ENCODE results near the gene ZNF775. TPM values are rescaled to one million over a fixed set of nuclear protein-coding genes. Genes with fewer than 3 reads are reported as not detected.

ZNF775 gene
- total and polyA plus RNA-seq, 2 of the 13 experiments (the other 11 are each of a cell fraction or from before 2014, with no cell fraction given) = 3.1 to 3.2 TPM

GRCh38 chr7:150368884-150369747 lies 10.0 kb upstream of the ZNF775 start (continued):
- TF ChIP-seq MLLT10 (CRISPR knock-in tag; IDR thresholded peaks at IDR 0.05) (no peak), TAF15 (IDR thresholded peaks at IDR 0.05; ENCODE audit: low read depth, low read length, poor library complexity, severe bottlenecking) (no peak), KIAA2018 (CRISPR knock-in tag; IDR thresholded peaks at IDR 0.05; ENCODE audit: borderline replicate concordance) (no peak), ETV5 (CRISPR knock-in tag; IDR thresholded peaks at IDR 0.05; ENCODE audit: borderline replicate concordance) (peak; percentile 24; the same call in 1 of the 2 replicates), ATF7 (IDR thresholded peaks at IDR 0.05) (no peak), ATF7 (CRISPR knock-in tag; IDR thresholded peaks at IDR 0.05) (no peak), SRSF1 (optimal IDR thresholded peaks at IDR 0.05; ENCODE audit: low read depth, low read length) (no peak), DRAP1 (CRISPR knock-in tag; IDR thresholded peaks at IDR 0.05) (no peak), ELF3 (CRISPR knock-in tag; IDR thresholded peaks at IDR 0.05) (no peak), SNAI1 (CRISPR knock-in tag; IDR thresholded peaks at IDR 0.05; ENCODE audit: borderline replicate concordance) (peak; percentile 32; the same call in 1 of the 2 replicates), POLR2AphosphoS2 (IDR thresholded peaks at IDR 0.05; ENCODE audit: low read depth, low read length) (no peak), ZUFSP (CRISPR knock-in tag; IDR thresholded peaks at IDR 0.05; ENCODE audit: borderline replicate concordance) (no peak), GMEB1 (CRISPR knock-in tag; IDR thresholded peaks at IDR 0.05; ENCODE audit: borderline replicate concordance) (no peak; the same call in 1 of the 2 replicates), EP300 (IDR thresholded peaks at IDR 0.05; ENCODE audit: low read depth in 2 of 2, low read length in 2 of 2) (no peak), EP300 (CRISPR knock-in tag; IDR thresholded peaks at IDR 0.05; ENCODE audit: borderline replicate concordance) (no peak), SP4 (CRISPR knock-in tag; IDR thresholded peaks at IDR 0.05) (no peak)
